ENCODE data around the gene TMEM239.

TMEM239 gene

DNA sequence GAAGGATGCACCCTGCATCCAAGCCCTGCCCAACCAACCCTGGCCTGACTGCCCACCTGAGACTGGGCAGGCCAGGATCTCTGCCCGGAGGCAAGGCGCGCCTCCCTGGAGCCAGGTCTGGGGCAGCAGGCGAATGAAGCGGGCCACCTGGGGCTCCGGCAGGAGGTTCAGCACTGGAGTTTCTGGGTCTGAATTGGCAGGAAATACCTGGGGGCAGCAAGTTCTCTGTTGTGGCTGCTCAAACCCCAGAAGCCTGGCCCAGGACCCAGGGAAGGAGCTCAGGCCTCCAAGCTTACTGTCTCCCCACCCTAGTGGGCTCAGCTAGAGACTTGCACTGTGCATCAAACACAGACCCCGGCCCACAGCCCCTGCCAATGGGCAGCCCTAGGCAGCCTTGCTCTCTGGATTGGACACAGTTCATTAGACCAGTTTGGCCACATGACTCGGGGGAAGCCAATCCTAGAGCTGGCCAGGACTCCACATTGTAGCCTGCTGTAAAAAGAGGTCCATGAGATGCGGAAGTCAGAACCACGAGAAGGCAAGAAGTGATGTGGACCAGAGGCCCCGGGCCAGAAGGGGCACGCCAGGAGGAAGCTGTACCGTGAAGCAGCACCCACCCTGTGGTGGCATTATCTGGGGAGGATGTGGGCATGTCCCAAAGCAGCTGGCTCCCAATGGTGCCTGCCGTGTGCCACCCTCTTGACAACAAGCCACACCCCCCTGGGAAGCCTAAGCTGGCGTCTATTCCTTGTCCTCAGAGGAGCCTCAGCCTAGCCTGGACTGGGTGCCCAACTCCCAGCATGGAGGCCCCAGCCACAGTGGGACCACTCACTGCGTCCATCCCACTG lies 18.8 kb upstream of the TMEM239 start:
- TF ChIP-seq REST (IDR thresholded peaks at IDR 0.05; ENCODE audit: insufficient read depth in 1 of 2, low read depth in 2 of 2, low read length in 2 of 2) (no peak), POLR2AphosphoS5 (IDR thresholded peaks at IDR 0.05; ENCODE audit: low read depth, low read length) (no peak), SIN3A (IDR thresholded peaks at IDR 0.05; ENCODE audit: borderline replicate concordance, insufficient read depth, low read length) (no peak), FOXP2 (optimal IDR thresholded peaks at IDR 0.05; ENCODE audit: borderline replicate concordance, extremely low read depth, extremely low read length, insufficient read depth) (no peak), TAF1 (IDR thresholded peaks at IDR 0.05; ENCODE audit: borderline replicate concordance, insufficient read depth, low read length) (no peak)

- TF ChIP-seq SIN3A (IDR thresholded peaks at IDR 0.05; ENCODE audit: borderline replicate concordance, insufficient read depth, low read length): no peak
- TF ChIP-seq FOXP2 (optimal IDR thresholded peaks at IDR 0.05; ENCODE audit: borderline replicate concordance, extremely low read depth, extremely low read length, insufficient read depth): no peak
- TF ChIP-seq REST (IDR thresholded peaks at IDR 0.05; ENCODE audit: insufficient read depth in 1 of 2, low read depth in 2 of 2, low read length in 2 of 2): no peak
- no peak for TF ChIP-seq TAF1 (IDR thresholded peaks at IDR 0.05; ENCODE audit: borderline replicate concordance, insufficient read depth, low read length)
- TF ChIP-seq POLR2AphosphoS5 (IDR thresholded peaks at IDR 0.05; ENCODE audit: low read depth, low read length): no peak
Observed at GRCh38 chr20:2798095-2798805, 17.9 kb upstream of the TMEM239 start.

GRCh38 chr20:2798814-2799213 lies 17.4 kb upstream of the TMEM239 start:
- TF ChIP-seq POLR2AphosphoS5 (IDR thresholded peaks at IDR 0.05; ENCODE audit: low read depth, low read length) (no peak), TAF1 (IDR thresholded peaks at IDR 0.05; ENCODE audit: borderline replicate concordance, insufficient read depth, low read length) (no peak), FOXP2 (optimal IDR thresholded peaks at IDR 0.05; ENCODE audit: borderline replicate concordance, extremely low read depth, extremely low read length, insufficient read depth) (no peak), SIN3A (IDR thresholded peaks at IDR 0.05; ENCODE audit: borderline replicate concordance, insufficient read depth, low read length) (no peak), REST (IDR thresholded peaks at IDR 0.05; ENCODE audit: insufficient read depth in 1 of 2, low read depth in 2 of 2, low read length in 2 of 2) (no peak)

DNA sequence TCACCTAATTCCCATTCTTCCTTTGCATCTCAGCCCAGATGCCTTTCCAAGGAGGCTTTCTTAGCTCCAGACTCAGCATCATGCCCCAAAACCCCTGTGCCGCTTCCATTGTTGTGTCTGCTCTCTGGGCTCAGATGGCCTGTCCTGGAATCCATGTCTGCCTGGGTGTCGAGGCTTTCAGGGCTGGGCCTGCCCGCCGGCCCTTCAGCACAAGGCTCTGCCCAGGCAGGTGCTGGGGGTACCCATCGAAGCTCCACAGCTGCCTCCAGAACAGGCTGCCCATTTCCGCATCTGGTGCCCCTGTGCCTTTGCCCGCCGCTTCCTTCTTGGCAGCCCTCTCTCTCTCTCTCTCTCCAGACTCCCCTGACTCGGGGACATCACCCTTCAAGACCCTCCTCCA lies 16.9 kb upstream of the TMEM239 start:
- no peak for TF ChIP-seq TAF1 (IDR thresholded peaks at IDR 0.05; ENCODE audit: borderline replicate concordance, insufficient read depth, low read length)
- TF ChIP-seq REST (IDR thresholded peaks at IDR 0.05; ENCODE audit: insufficient read depth in 1 of 2, low read depth in 2 of 2, low read length in 2 of 2): no peak
- no peak for TF ChIP-seq SIN3A (IDR thresholded peaks at IDR 0.05; ENCODE audit: borderline replicate concordance, insufficient read depth, low read length)
- no peak for TF ChIP-seq POLR2AphosphoS5 (IDR thresholded peaks at IDR 0.05; ENCODE audit: low read depth, low read length)

Data from PFSK-1 (cell line).